AG09309 (cell line): ENCODE results near the gene C14orf93.

ENCODE experiments used
- DNase-seq: peaks from one replicate; pipeline ENCODE4 v3.0.0-alpha.2; 2010; ENCODE audit warnings: low read depth
- H3K4me3 ChIP-seq: 2 replicates; pipeline ENCODE4 v1.5.1; 2011; ENCODE audit warnings: mild to moderate bottlenecking, low read depth, low read length, moderate library complexity; ENCODE audit not compliant: control insufficient read depth
- TF ChIP-seq, protein P1 (sequence below): IDR thresholded peaks from 2 replicates; pipeline ENCODE4 v1.5.1; 2011; ENCODE audit warnings: mild to moderate bottlenecking, low read depth, low read length, inconsistent platforms; ENCODE audit not compliant: insufficient read depth, control insufficient read depth; ENCODE audit errors: missing control alignments

The C14orf93 gene

DNA sequence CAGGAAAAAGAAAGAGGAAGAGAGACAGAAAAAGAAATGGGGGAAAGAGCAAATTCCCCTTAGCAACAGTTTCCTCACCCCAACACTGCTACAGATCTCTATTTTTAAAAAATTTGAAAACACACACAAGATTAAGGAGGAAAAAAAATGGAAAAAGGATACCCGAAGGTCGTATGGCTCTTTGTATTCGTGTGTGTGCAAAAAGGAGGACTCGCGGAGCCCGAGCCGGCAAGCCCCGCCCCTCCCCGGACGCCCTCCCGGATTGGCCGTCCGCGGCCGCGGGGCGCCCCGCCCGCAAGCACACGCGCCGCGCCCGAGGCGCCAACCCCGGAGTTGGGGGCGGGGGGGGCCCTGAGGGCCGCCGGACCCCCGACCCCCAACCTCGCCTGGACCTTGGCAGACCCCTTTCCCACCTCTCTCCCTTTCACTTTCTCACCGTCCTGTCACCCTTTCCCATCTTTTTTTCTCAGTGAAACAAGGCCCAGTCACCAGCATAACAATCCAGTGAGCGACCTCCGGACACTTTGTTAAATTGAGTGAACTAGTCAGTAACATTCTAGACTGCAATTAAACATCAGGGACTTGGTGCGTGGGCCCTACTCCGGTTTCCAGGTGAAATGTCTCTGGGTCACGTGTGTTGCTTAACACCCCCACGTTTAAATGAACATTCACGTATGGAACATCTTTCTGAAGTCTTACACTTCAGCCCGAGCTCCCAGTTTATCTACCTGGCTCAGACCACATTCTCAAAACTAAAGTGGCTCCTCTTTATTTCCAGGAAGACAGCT is at the start of gene C14orf93:
Gene C14orf93, minus strand, starts transcription at position 205 of the 788 bp plus-strand sequence. CDS start 11,120 bp downstream, outside the sequence.
- no peak for DNase-seq
- TF ChIP-seq, protein P1, sequence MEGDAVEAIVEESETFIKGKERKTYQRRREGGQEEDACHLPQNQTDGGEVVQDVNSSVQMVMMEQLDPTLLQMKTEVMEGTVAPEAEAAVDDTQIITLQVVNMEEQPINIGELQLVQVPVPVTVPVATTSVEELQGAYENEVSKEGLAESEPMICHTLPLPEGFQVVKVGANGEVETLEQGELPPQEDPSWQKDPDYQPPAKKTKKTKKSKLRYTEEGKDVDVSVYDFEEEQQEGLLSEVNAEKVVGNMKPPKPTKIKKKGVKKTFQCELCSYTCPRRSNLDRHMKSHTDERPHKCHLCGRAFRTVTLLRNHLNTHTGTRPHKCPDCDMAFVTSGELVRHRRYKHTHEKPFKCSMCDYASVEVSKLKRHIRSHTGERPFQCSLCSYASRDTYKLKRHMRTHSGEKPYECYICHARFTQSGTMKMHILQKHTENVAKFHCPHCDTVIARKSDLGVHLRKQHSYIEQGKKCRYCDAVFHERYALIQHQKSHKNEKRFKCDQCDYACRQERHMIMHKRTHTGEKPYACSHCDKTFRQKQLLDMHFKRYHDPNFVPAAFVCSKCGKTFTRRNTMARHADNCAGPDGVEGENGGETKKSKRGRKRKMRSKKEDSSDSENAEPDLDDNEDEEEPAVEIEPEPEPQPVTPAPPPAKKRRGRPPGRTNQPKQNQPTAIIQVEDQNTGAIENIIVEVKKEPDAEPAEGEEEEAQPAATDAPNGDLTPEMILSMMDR = no peak
- peak within 1 kb of the TSS; percentile 50 for H3K4me3 ChIP-seq

- TF ChIP-seq, protein P1 = no peak
- no peak for DNase-seq
- H3K4me3 ChIP-seq = no peak overlapping the region
Observed at GRCh38 chr14:23058654-23059504, 48.9 kb upstream of the C14orf93 start.

GRCh38 chr14:23057757-23058653 is 48.1 kb upstream of the C14orf93 start:
- TF ChIP-seq, protein P1 = peak; percentile 94
- H3K4me3 ChIP-seq = peak overlapping the region; percentile 38
- DNase-seq = no peak

DNA sequence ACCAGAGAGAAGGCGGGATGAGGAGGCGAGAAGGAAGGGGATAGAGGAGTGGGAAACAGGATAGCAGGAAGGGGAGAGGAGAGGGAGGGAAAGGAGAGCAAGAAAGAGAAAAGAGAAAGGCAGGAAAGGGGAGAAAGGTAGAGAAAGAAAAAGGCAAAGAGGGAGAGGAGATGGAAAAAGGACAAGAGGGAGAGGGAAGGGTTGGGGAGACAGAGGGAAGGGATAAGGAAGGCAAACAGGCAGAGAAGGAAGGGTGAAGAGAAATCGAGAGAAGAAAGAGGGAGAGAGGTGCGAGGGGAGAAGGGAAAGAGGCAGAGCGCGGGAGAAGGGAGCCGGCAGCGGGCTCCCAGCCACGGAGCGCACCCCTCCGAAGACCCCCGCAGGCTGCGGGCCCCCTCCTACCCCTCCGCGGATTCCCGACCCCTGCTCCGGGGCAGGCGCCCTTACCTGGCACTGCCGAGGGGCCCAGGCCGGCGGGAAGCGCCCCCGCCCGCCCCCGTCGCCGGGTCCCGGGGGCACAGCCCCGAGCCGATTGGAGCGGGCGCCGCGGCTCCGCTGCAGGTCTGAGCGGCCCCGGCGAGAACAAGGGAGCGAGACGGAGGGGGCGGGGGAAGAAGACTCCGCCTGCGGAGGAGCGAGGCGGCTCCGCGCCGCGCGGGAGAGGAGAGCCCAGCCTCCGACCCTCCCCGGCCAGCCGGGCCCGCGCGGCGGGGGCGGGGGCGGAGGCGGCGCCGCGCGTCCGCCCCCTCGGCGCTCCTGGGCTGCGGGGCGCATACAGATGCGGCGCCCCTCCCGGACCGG is 47.2 kb upstream of the C14orf93 start, which contains the start of gene CDH24:
Gene CDH24, minus strand, starts transcription at position 565 of the 801 bp plus-strand sequence. CDS start 1,787 bp downstream, outside the sequence.
- DNase-seq = no peak
- peak within 1 kb of the TSS; percentile 38 for H3K4me3 ChIP-seq
- TF ChIP-seq, protein P1 = no peak

- H3K4me3 ChIP-seq = peak overlapping the region; percentile 36
- no peak for DNase-seq
- TF ChIP-seq, protein P1 = peak; percentile 90
Observed at GRCh38 chr14:23056145-23056955, 46.4 kb upstream of the C14orf93 start.
